ENCODE results near the gene ANKFN1.

The ANKFN1 gene

DNA sequence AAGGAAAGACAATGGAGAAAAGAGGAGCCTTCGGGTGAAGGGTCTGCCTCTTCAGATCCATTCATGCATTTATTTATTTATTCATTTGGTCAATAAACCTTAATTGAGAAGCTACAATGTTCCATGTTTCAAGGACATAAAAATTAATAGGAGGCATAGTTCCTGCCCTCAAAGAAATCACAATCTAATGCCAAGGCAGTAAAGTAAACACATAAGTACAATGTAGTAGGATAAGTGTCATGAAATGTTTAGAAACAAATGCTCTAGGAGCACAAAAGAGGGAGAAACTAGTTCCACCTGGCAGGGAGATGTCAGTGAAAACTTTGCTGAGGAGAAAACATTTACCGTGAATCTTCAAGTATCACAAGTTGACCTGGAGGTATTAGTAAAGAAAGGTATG is 336.7 kb downstream of the ANKFN1 start:
- H4K20me1 ChIP-seq (ENCODE audit: insufficient read depth): no peaks in the 10 kb centered on the region
- H3K27ac ChIP-seq: no peak overlapping the region
- no peaks in the 10 kb centered on the region for H3K79me2 ChIP-seq (ENCODE audit: insufficient read depth, low read depth)
- no peak overlapping the region for H3K4me2 ChIP-seq
- TF ChIP-seq, protein P1, sequence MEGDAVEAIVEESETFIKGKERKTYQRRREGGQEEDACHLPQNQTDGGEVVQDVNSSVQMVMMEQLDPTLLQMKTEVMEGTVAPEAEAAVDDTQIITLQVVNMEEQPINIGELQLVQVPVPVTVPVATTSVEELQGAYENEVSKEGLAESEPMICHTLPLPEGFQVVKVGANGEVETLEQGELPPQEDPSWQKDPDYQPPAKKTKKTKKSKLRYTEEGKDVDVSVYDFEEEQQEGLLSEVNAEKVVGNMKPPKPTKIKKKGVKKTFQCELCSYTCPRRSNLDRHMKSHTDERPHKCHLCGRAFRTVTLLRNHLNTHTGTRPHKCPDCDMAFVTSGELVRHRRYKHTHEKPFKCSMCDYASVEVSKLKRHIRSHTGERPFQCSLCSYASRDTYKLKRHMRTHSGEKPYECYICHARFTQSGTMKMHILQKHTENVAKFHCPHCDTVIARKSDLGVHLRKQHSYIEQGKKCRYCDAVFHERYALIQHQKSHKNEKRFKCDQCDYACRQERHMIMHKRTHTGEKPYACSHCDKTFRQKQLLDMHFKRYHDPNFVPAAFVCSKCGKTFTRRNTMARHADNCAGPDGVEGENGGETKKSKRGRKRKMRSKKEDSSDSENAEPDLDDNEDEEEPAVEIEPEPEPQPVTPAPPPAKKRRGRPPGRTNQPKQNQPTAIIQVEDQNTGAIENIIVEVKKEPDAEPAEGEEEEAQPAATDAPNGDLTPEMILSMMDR (conservative IDR thresholded peaks at IDR 0.05; ENCODE audit: low read depth, low read length): no peak
- no peak overlapping the region for H3K4me3 ChIP-seq (IDR thresholded peaks at IDR 0.05; ENCODE audit: insufficient read depth, low read depth, low read length)
- no peak overlapping the region for H3K9ac ChIP-seq
- no peaks in the 10 kb centered on the region for H3K4me1 ChIP-seq (ENCODE audit: low read depth, poor library complexity, severe bottlenecking)
- no peaks in the 10 kb centered on the region for H3K27me3 ChIP-seq (ENCODE audit: insufficient read depth, low read depth)
- H2AFZ ChIP-seq (ENCODE audit: low read depth): no peak overlapping the region
- no peaks in the 10 kb centered on the region for H3K36me3 ChIP-seq (ENCODE audit: insufficient read depth)

DNA sequence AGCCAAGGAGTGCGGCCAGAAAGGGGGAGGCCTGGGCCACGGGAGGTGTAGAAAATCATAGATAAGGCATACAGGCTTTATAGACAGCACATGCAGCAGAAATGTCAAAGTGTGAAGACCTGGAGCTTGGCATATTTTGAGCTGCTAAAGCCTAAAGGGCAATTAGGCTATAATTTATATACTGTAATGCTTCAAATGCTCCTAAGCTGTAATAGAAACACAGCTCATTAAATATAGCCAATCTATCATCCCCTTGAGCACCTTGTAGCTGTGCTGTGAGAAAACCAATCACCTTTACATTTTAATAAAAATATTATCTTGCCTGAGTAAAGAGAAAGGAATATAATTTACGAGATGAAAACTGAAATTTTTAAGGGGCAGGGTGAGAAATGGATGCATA is 342.3 kb downstream of the ANKFN1 start:
- Histone ChIP-seq H3K79me2 (ENCODE audit: insufficient read depth, low read depth) (no peaks in the 10 kb centered on the region), H3K4me2 (no peak overlapping the region), H3K4me1 (ENCODE audit: low read depth, poor library complexity, severe bottlenecking) (no peaks in the 10 kb centered on the region), H3K27ac (no peak overlapping the region), H2AFZ (ENCODE audit: low read depth) (no peak overlapping the region), H4K20me1 (ENCODE audit: insufficient read depth) (no peaks in the 10 kb centered on the region), H3K36me3 (ENCODE audit: insufficient read depth) (no peaks in the 10 kb centered on the region), H3K4me3 (IDR thresholded peaks at IDR 0.05; ENCODE audit: insufficient read depth, low read depth, low read length) (no peak overlapping the region), H3K9ac (no peak overlapping the region), H3K27me3 (ENCODE audit: insufficient read depth, low read depth) (no peaks in the 10 kb centered on the region)
- TF ChIP-seq, protein P1 (conservative IDR thresholded peaks at IDR 0.05; ENCODE audit: low read depth, low read length): no peak

DNA sequence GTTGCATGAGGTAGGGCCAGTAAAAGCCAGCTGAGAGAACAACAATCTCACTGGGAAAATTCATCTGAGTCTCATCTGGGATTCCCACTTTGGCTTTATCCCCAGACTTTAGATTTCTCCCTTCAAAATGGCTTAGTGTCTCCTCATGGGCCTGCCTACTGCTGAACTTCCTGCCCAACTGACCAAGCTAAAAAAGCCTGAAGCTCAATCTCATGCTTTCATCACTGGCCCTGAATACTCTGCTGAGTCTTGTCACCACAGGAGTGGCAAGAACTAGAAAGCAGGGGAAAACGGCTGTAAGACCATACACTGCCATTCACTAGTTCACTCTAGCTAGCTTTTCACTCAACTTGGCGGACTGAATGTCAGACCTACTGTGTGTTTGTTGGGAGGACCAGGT is 343.9 kb downstream of the ANKFN1 start:
- no peaks in the 10 kb centered on the region for H3K27me3 ChIP-seq (ENCODE audit: insufficient read depth, low read depth)
- TF ChIP-seq, protein P1 (conservative IDR thresholded peaks at IDR 0.05; ENCODE audit: low read depth, low read length): no peak
- H4K20me1 ChIP-seq (ENCODE audit: insufficient read depth): no peaks in the 10 kb centered on the region
- H3K36me3 ChIP-seq (ENCODE audit: insufficient read depth): no peaks in the 10 kb centered on the region
- H3K4me3 ChIP-seq (IDR thresholded peaks at IDR 0.05; ENCODE audit: insufficient read depth, low read depth, low read length): no peak overlapping the region
- no peaks in the 10 kb centered on the region for H3K79me2 ChIP-seq (ENCODE audit: insufficient read depth, low read depth)
- H3K4me2 ChIP-seq: no peak overlapping the region
- no peak overlapping the region for H2AFZ ChIP-seq (ENCODE audit: low read depth)
- H3K4me1 ChIP-seq (ENCODE audit: low read depth, poor library complexity, severe bottlenecking): no peaks in the 10 kb centered on the region
- no peak overlapping the region for H3K9ac ChIP-seq
- no peak overlapping the region for H3K27ac ChIP-seq

DNA sequence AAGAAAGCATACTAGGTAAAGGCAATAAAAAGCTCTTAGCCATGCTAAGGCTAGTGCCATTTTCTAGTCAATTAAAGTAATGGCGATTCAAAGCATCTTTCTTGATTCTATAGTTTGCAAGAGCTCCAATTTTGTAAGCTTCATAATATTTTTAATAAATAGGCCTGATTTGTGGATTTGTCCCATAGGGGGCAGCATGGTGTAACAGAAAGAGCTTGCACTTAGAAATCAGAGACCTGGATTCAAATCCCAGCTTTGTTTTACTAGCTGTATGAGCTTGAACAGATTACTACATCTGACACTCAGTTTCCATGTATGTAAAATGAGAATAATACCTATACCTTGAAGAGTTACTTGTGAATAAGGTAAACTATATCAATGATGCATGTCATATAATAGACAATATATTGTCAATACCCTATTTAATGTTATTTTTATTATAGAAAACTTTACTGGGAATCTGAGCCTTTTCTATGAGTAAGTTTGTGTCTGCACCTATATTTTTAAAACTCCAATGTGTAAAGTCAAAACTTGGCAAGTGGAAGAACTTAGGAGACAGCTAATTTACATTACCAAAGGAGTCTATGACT is 346.6 kb downstream of the ANKFN1 start:
- Histone ChIP-seq H3K27me3 (ENCODE audit: insufficient read depth, low read depth) (no peaks in the 10 kb centered on the region), H3K27ac (no peak overlapping the region), H4K20me1 (ENCODE audit: insufficient read depth) (no peaks in the 10 kb centered on the region), H3K4me3 (IDR thresholded peaks at IDR 0.05; ENCODE audit: insufficient read depth, low read depth, low read length) (no peak overlapping the region), H3K9ac (no peak overlapping the region), H3K36me3 (ENCODE audit: insufficient read depth) (no peaks in the 10 kb centered on the region), H3K4me1 (ENCODE audit: low read depth, poor library complexity, severe bottlenecking) (no peaks in the 10 kb centered on the region), H2AFZ (ENCODE audit: low read depth) (no peak overlapping the region), H3K79me2 (ENCODE audit: insufficient read depth, low read depth) (no peaks in the 10 kb centered on the region), H3K4me2 (no peak overlapping the region)
- TF ChIP-seq, protein P1 (conservative IDR thresholded peaks at IDR 0.05; ENCODE audit: low read depth, low read length): peak; percentile 74

Data from KMS-11 (cell line).